T-helper 1 cell (primary cell): ENCODE measurements around the gene ABLIM1.

Source experiments
- DNase-seq, 5 donors: peaks; one replicate each; pipeline ENCODE4 v3.0.0-alpha.2; 2012 to 2020

Gene ABLIM1

DNA sequence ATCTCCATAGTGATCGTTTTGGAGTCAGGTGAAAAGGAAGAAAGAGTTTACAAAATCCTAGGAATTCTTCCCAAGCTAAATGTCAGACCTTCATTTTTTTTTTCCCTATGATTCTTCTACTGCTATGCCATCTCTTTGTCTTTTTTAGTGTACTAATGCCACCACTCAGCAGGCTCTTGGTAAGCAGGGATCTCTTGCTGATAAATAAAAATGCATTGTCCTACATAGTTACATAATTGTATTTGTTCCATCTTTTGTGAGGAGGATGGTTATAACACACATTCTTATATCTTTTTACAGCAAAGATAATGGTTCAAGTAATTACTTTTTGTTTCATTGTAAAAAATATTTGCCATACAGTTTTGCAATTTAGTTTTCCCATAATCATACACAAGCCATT, 217.0 kb downstream of the ABLIM1 start:
- DNase-seq: no peak

DNA sequence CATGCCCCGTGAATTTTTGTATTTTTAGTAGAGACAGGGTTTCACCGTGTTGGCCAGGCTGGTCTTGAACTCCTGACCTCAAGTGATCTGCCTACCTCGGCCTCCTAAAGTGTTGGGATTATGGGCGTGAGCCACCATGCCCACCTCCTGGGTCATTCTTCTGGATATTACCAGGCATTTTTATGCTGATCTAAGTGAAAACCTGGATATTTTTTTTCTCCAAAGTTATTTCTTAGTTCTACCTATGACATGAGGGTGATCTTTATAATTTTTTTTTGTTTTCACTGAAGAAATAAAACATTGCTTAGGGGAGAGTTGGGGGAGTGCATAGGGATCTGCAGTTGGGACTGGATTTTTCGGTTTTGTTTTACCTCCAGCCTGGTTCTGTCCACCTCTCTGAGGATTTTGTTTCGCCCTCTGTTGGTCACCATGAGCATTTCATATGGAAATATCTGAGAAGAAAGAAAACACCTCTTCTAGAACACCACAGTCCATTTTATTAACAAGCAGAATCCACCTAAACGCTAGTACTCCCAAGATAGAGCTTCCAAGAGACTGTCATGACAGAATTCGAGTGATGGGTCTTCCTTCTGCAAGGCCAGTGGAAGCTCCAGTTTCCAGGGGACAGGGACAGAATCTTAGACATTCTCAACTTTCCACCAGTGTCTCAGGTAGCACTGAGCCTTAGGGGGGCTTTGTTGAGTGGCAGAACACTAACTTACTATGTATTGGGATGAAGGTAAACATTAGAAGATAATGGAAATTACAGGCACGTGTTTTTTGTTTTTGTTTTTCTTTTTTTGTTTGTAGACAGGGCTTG, 220.4 kb downstream of the ABLIM1 start:
- DNase-seq: no peak

DNA sequence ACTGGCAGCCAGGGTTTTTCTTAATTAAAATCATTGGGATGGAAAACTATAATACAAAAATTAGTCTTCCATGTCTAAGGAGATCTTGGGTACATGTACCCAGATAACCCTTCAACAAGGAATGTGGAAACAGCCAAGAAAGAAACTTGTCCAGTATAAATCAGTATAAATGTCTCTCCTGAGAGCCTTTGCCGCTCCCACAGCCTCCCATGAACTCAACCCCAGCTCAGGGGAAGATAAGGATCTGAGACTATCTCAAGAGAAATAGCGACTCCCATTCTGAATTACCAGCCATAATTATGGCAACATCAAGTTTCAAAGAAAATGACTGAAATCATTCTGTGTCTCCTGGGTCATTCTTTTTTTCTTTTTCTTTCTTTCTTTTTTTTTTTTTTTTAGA, 221.1 kb downstream of the ABLIM1 start:
- no peak for DNase-seq

- no peak for DNase-seq
These were observed 225.4 kb downstream of the ABLIM1 start for GRCh38 chr10:114432566-114433093.

DNA sequence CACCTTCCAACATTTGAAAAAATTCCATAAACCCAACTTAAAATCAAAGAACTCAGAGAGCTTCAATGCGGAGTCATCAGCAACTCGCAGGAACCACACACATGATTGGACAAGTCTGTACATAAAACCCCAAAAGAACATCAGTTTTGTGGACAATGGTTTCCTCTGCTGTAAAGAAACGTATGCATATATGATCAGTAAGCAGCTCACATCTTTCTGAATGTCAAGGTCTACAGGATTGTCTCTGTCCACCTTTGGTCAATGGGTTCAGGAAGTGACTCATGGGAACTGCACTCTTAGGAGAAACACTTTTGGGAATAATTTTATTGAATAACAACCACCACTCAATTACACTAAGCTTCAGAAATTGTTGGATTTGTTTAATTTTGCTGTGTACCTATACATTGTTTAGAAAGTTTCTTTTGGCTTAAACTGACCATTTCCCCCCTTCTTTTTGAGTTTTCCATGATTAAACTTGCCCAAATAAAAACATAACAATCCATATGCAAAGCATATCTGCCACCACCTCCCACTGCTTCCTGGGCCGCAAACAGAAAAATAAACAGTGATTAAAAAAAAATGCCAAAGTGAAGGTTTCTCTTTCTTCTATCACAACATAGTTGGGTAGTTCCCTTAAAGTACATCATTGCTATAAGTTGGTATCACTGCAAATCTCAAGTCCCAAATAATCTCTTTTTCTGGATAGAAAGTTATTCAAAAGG, 226.5 kb downstream of the ABLIM1 start:
- DNase-seq: no peak

- DNase-seq: no peak
These were observed 227.2 kb downstream of the ABLIM1 start for GRCh38 chr10:114430688-114431413.

DNA sequence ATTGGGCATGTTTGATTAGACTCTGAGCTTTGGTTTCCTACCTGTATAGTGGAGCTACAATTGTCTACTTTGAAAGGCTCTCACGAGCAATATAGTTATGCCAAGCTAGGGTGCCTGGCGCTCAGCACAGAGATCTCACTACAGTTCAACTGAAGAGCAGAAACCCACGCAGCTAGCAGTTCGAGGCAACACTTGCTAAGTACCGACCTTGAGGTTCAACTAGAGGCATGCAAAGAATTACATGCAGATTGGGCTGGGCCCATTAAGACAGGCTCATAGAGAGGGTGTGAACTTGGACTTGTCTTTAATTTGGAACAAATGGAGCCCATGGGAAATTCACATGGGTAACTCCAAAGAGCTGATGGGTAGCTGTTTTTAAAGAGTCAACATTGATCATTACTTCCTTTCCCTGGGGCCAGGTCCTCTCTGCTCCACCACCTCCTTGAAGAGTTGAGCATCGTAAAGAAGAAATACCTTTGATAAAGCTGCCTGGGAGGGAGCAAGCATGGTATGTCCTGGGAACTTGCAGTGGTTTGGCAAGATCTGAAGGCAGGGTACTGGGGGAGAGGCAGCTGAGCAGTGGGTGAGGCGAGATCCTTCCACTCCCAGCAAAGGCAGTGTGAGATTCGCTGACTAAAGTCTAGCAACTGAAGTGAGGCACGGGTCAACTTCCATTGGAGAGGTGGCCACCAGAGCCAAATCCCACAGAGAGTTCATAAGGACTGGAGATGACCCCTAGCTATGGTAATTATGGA, 228.3 kb downstream of the ABLIM1 start:
- DNase-seq: no peak

- DNase-seq: no peak
These were observed 230.8 kb downstream of the ABLIM1 start for GRCh38 chr10:114427124-114427852.

DNA sequence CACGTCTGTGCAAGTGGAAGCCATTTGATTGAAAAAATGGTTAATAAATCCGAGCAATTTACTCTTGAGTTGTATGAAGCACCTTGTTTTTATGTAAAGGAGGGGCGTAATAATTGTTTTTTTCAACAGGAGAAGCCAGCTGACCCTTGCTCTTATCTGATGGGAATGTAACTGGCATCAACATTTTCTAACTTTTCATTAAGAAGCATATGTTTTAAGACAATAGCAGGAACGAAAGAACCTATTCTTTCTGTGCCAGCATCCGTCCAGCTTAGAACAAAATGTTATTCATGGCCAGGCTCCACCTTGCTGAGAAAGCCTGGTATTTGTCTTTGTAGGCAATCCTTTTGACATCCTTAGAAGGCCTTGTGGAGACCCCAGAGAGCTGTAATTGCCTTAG, 231.6 kb downstream of the ABLIM1 start:
- no peak for DNase-seq

- no peak for DNase-seq
These were observed 237.1 kb downstream of the ABLIM1 start for GRCh38 chr10:114420811-114421485.

DNA sequence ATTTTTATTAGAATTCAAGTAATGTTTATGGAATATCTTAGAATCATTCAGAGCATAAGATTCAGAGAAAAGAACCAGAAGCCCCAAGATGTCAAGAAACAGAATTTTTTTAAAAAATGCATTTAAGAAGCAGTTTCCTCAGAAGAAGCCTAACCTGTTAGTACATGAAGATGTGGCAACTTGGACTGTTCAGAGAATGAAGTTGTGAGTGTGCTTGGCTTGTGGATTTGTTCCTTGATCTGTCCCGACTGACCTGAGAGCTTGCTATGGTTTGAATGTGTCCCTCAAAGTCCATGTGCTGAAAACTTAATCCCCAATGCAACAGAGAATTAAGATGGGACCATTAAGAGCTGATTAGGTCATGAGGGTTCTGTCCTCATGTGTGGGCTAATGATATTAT, 240.0 kb downstream of the ABLIM1 start:
- DNase-seq: no peak

DNA sequence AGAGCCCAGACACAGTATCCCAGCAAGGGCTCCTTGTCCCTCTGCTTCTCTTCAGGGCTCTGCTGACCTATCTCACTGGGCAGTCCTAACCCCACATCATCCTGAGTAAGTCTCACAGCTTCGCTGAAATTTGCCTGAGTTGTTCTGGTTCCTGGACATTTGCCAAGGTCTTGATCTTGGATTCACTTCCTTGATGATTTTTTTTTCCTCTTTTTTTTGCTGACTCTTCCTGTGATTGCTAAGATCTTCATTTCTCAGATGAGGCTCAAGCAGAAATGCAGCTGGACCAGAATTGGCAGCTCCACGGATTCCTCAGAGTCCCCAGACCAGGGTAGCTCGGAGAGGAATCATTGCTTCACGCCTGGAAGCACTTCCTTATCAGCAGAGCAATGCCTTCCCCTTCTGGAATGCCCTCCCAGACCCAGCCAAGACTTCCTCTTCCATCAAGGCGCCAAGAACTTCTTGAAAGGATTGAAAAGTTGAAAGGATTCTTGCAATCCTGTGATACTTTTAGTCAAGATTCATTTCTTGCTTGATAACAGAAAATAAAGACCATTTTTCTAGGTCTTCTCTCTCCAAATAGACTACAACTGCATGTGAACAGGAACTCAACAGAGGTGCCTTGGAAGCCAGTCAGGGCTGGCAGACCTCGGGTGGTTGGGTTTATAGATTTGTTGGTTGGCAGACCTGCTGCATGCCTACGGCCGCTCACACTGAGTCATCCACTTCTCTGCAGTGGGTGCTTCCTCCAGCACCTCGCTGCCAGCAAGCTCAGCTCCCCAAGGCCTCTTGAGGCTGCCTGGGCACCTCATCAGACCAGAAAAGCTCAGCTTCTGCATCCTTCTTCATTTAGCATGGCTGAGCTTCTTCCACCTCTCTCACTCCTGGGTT, 244.9 kb downstream of the ABLIM1 start:
- DNase-seq: no peak

GRCh38 chr10:114408968-114409444, 249.1 kb downstream of the ABLIM1 start:
- DNase-seq: no peak

GRCh38 chr10:114408112-114408967, 249.7 kb downstream of the ABLIM1 start:
- no peak for DNase-seq

- DNase-seq: no peak
These were observed 251.6 kb downstream of the ABLIM1 start for GRCh38 chr10:114406455-114406854.

GRCh38 chr10:114405011-114405350, 253.1 kb downstream of the ABLIM1 start:
- DNase-seq: no peak

- DNase-seq: no peak
These were observed 253.7 kb downstream of the ABLIM1 start, which contains the start of gene AFAP1L2 for GRCh38 chr10:114404171-114405010. AFAP1L2 (minus strand) TSS chr10:114404502; CDS start chr10:114404455, 47 bp downstream.
